ENCODE data around the gene HOXA7.

HOXA7 gene

GRCh38 chr7:27158436-27159265, 2.2 kb upstream of the HOXA7 start:
- DNase-seq (ENCODE audit: insufficient read length, low spot score) (no peak), FAIRE-seq (no peak)
- no peak for TF ChIP-seq POLR2A (IDR thresholded peaks at IDR 0.05; ENCODE audit: low read depth, low read length)

GRCh38 chr7:27157702-27158431, 1.4 kb upstream of the HOXA7 start:
- TF ChIP-seq POLR2A (IDR thresholded peaks at IDR 0.05; ENCODE audit: low read depth, low read length): no peak
- DNase-seq (ENCODE audit: insufficient read length, low spot score) (no peak), FAIRE-seq (no peak)

DNA sequence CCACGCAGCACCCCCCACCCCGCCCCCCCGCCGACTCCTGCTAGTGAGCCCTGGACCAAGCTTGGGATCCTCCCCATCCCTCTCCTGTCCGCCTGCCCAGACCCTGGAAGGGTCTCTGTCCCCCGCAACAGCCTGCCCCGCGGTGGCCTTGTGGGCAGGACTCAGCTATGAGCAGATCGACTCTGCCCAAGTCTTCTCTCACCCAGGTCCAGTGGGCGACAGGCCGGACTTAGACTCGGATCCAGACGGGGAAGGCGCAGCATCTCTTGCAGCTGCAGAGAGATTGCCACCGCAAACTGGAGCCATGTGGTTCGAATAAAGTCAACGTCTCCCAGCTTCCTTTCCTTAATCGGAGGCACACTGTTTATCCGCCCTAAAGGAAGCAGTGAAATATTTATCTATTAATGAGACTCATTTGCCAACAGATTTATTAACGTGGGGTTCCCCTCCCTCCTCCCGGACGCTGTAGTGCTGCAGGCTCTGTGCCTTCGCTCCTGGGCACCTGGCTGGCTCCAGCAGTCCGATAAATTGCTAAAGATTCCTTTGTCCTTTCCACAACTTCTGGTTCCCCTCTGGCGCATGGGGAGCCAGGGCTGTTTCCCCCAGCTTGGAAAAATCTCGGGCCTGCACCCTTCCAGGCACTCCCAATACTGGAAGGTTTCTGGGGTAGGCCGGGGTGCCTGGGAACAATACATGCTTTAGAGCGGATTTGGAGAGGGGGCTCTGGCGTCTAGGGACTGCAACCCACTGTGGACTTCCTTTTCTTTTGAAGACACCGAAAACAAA, 634 bp upstream of the HOXA7 start:
- DNase-seq (ENCODE audit: insufficient read length, low spot score) (no peak), FAIRE-seq (no peak)
- no peak for TF ChIP-seq POLR2A (IDR thresholded peaks at IDR 0.05; ENCODE audit: low read depth, low read length)

- FAIRE-seq (no peak), DNase-seq (ENCODE audit: insufficient read length, low spot score) (no peak)
- TF ChIP-seq POLR2A (IDR thresholded peaks at IDR 0.05; ENCODE audit: low read depth, low read length): peak; percentile 39
These were observed 513 bp downstream of the HOXA7 start for GRCh38 chr7:27155816-27156507.

DNA sequence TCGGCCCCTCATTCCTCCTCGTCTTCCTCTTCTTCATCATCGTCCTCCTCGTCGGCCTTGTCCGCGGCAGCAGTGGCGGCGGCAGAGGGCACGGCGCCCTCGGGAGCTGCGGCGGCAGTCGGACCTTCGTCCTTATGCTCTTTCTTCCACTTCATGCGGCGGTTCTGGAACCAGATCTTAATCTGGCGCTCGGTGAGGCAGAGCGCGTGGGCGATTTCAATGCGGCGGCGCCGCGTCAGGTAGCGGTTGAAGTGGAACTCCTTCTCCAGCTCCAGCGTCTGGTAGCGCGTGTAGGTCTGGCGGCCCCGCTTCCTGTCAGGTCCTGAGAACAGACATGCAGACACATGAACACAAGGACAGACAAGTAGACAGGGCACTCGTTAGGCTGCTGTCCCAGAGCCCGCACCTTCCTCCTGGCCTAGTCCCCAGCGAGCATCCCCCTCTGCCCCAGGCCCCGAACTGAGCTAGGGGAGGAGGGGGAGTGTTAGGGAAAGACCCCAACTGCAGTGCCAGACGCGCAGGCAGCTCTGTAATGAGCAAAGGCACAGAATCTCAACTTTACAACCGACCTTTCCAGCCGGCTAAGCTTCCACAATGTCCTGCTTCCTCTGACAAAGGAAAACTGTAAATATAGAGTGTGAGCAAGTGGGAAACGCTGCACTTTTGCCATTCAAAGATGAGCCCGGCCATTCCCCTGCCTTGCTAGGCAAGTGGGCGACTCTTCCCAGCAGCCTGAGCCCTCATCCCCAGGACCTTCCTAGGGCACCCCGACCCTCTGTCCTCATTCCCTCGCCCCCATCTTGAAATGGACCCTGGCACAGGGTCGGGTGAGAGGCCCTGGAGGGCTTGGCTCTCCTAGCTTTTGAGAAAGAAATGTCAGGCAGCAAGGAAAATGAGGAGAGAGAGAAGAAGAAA, 1.3 kb downstream of the HOXA7 start:
- DNase-seq (ENCODE audit: insufficient read length, low spot score): no peak
- no peak for TF ChIP-seq POLR2A (IDR thresholded peaks at IDR 0.05; ENCODE audit: low read depth, low read length)

GRCh38 chr7:27154369-27154768, 2.1 kb downstream of the HOXA7 start:
- TF ChIP-seq POLR2A (IDR thresholded peaks at IDR 0.05; ENCODE audit: low read depth, low read length): no peak
- FAIRE-seq: no peak
- DNase-seq (ENCODE audit: insufficient read length, low spot score): no peak

More for the DNA sequence above, 1.3 kb downstream of the HOXA7 start:
- FAIRE-seq: no peak

GRCh38 chr7:27153526-27153925, 2.9 kb downstream of the HOXA7 start:
- FAIRE-seq (no peak), DNase-seq (ENCODE audit: insufficient read length, low spot score) (no peak)
- no peak for TF ChIP-seq POLR2A (IDR thresholded peaks at IDR 0.05; ENCODE audit: low read depth, low read length)

GRCh38 chr7:27152816-27153442, 3.5 kb downstream of the HOXA7 start:
- TF ChIP-seq POLR2A (IDR thresholded peaks at IDR 0.05; ENCODE audit: low read depth, low read length): no peak
- no peak for DNase-seq (ENCODE audit: insufficient read length, low spot score)

GRCh38 chr7:27151931-27152815, 4.3 kb downstream of the HOXA7 start, which contains the start of gene HOXA3:
Gene HOXA3 (minus strand): TSS chr7:27152583. CDS start chr7:27110640, 41,943 bp downstream.
- TF ChIP-seq POLR2A (IDR thresholded peaks at IDR 0.05; ENCODE audit: low read depth, low read length): no peak
- DNase-seq (ENCODE audit: insufficient read length, low spot score) (no peak), FAIRE-seq (no peak)

More at GRCh38 chr7:27152816-27153442, 3.5 kb downstream of the HOXA7 start:
- FAIRE-seq: no peak

DNA sequence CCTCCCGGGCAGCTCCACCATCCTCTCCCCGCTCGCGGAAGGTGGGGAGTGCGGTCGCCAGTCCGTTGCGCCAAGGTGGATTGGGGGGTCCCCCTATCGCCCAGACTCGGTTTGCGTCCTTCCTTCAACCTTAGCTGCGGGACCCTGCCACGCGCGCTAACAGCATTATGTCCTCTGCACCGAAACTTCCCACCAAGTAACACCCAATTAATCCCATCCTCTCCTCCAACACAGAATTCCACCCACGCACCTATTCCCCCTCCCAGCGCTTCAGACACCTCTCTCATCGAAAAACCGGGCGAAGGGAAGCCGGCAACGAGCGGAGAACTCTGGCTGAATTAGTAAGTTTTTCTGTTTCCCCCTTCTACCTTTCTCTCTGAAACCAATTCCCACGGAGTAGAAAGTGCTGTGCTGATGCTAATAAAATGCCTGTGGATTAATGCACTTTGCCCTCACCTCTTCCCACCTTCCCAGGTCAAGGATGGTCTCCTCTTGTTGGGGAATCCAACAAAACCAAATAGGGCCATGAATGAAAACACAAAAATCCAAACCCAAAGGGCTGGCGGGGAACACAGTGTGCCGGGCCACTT, 5.0 kb downstream of the HOXA7 start:
- no peak for TF ChIP-seq POLR2A (IDR thresholded peaks at IDR 0.05; ENCODE audit: low read depth, low read length)
- DNase-seq (ENCODE audit: insufficient read length, low spot score) (no peak), FAIRE-seq (no peak)

All from H54 (cell line).